Activated CD8-positive, alpha-beta memory T cell treated with anti-CD3 and anti-CD28 coated beads, Interleukin-2, amount 50 U/mL, for 24 hours (primary cell): ENCODE measurements around the gene IL12RB1.
"Not testable (repeated sequence)": the region's sequence is repeated elsewhere in the genome, so short reads cannot be mapped to it uniquely, and the experiment has no call there.

Experiments used
- DNase-seq: peaks from one replicate; pipeline ENCODE4 v3.0.0-alpha.2; 2020; ENCODE audit errors: extremely low read depth

The IL12RB1 gene

GRCh38 chr19:18046059-18046718, 40.5 kb downstream of the IL12RB1 start:
- DNase-seq, result no peak

- DNase-seq, result no peak
These were observed 41.3 kb downstream of the IL12RB1 start for GRCh38 chr19:18045307-18046050.

GRCh38 chr19:18044825-18045304, 41.9 kb downstream of the IL12RB1 start:
- DNase-seq, result peak; percentile 84

- no peak for DNase-seq
These were observed 43.1 kb downstream of the IL12RB1 start for GRCh38 chr19:18043676-18044075.

DNA sequence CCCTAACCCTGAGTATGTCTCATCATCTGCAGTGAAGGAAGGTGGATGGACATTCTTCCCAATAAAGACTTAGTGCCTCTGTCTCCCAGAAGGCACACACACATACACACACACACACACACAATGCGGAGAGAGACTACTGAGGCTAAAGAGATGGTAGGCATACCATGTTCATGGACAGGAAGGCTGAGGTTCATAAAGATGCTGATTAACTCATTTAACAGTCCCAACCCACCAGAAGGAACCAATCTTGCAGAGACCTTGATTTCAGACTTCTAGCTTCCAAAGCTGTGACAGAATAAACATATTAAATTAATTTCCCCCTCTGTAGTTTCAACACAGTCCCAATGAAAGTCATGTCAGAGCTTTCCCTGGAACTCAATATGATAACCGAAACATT, 45.7 kb downstream of the IL12RB1 start:
- DNase-seq, result no peak

GRCh38 chr19:18032102-18032501, 54.6 kb downstream of the IL12RB1 start:
- DNase-seq, result not testable (repeated sequence)

- DNase-seq, result not testable (repeated sequence)
These were observed 55.3 kb downstream of the IL12RB1 start for GRCh38 chr19:18031401-18031800.

DNA sequence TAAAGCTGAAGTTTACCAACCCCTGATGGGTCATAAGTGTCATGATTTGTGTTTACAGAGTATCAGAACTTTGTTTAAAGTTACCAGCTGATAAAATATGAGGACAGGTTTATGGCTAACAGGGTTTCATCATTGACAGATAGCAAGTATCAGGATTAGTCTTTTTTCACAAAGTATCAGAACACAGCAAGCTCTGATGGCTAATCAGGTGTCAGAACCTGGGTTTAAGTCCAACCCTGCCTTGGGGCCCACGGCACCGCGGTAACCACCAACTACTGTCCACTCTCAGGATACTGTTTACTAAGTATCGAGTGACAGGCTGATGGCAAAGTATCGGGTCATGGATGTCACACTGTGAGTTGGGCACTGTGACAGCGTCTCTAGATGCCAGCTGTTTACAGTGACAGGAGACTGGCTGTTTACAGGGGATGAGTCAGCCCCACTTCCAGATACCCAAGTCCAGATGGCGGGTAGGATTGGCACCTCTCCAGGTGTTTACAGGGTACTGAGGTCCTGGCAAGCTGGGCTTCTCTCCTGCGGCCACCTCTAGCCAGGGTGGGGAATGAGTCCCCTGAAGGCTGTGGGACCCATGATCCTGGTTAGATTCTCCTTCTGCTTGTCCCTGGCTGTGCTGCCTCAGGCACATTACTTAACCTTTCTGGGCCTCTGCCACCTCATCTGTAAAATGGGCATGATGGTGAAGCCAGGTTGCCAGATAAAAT, 57.0 kb downstream of the IL12RB1 start:
- DNase-seq, result no peak

DNA sequence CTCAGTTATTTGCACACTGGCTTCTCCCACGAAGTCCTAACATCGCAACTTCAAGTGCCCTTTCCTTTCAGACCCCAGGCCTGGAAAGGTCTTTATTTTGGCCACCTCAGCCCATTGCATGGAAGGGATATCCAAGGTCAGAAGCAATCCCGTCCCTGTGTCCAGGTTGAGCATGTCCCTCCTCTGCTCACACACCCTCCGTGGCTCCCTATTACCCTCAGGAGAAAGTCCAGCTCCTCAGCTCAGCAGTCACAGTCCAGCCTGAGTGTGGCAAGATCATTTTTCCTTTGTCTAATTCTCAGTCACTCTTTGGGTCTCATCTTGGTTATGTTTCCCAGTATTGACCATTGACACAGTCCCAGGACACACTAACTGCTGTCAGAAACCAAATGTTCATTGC, 59.6 kb downstream of the IL12RB1 start:
- no peak for DNase-seq

- no peak for DNase-seq
These were observed 63.0 kb downstream of the IL12RB1 start for GRCh38 chr19:18023622-18024251.

- no peak for DNase-seq
These were observed 65.5 kb downstream of the IL12RB1 start for GRCh38 chr19:18021121-18021755.

DNA sequence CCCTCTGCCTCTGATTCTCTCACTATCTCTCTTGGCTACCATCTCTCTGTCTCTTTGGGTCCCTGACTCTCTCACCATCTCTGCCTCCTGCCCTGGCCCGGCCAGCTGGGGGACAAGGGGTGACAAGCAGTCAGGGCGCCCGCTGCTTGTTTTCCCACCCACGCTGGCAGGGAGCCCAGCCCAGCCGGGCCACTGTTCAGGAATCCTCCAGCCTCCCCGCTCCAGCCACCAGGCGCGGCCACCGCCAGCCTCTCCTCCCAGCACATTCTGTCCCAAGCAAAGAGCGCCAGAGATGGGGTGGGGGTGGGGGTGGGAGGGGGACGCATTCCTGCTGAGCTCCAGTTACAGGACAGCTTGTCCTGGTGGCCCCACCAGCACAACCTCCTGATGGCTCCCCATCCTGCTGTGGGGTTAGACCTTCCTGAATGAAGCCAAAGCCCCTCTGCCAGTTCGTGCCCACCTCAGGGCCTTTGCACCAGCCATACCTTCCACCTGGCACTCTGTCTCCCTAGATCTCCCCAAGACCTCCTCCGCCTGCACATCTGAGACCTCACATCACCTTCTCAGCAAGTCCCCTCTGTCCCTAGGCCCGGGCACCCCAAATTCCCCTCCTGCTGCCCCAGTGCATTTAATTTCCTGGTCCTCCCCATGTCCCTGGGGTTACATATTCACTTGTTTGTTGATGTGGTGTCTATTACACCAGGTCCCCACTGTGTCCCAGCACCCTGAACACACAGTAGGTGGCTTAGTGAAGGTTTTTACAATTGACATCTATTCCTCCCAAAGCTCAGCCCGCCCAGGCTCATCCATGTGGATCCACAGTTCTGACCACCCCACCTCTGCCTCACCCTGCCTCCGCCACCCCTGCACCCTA, 66.3 kb downstream of the IL12RB1 start:
- no peak for DNase-seq

GRCh38 chr19:18017275-18018083, 69.3 kb downstream of the IL12RB1 start:
- no peak for DNase-seq

- no peak for DNase-seq
These were observed 70.4 kb downstream of the IL12RB1 start for GRCh38 chr19:18016209-18016910.

DNA sequence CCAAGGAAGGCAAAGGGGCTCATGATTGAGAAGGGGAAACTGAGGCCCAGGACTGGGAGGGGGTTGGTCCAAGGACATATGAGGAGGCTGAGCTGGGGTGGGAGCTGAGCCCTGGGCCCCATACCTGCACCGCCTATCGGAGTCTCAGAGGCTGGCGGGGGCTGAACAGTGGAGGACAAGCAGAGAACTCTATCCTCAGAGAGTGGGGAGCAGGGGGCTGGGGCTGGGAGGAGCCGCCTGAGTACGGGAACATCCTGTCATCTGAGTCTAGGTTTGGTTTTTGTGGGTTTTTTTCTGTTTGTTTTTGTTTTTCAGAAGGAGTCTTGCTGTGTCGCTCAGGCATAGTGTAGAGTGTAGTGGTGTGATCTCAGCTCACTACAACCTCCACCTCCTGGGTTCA, 72.5 kb downstream of the IL12RB1 start:
- no peak for DNase-seq

DNA sequence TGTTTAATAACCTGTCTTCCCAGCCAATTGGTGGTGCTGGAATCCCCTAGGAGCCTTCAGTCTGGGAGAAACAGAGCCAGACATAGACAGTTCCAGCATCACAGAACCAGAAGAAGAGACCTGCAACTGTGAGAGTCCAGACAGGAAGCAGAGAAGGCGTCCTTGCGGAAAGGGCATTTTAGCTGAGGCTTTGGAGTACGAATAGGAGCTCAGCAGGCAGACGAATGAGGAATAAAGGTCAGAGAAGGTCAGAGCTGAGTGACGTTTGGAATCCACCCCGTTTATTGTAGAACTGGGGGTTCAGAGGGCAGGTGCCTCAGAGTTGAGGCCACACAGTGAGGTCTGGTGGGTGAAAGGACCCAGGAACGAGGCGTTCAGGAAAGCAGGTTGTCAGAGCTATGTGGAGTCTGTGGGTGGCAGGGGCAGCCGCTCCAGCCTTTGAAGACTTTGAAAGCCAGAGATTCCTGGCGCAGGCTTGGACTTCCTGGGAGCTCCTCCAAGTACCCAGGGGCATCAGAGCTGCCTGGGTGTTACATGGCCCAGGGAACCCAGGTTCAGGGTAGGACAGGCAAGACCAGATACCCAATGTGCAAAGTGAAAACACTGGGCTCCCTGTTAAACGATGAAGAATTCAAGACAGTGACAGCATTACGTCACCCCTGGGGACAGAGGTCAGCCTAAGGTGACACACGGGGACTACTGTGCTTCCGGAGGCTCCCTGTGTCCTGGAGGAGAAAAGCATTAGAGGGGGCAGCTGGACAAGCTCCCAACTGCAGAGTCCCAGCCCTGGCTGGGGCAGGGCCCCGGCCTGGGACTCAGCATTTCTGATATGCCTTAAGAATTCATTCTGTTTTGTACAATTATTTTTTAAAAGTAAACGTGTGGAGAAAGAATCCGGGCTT, 73.3 kb downstream of the IL12RB1 start:
- DNase-seq, result no peak

DNA sequence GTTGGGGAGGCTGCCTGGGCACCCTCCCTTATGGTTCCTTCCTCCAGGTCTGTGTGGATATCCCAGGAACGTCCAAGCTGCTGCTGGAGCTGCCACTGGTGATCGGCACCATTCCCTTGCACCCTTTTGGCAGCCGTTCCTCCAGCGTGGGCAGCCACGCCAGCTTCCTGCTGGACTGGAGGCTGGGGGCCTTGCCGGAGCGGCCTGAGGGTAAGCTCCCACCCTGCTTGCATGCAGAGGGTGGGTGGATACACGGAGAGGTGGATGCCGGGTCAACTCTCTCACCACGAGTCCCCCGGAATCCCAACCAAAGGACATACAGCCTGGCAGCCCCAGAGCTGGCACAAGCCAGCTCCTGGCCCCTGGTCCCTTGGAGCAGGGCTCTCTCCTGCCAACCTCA, 76.6 kb downstream of the IL12RB1 start:
- DNase-seq, result no peak

GRCh38 chr19:18009412-18010066, 77.2 kb downstream of the IL12RB1 start:
- no peak for DNase-seq
